ENCODE data around the gene BCL7B.

GRCh38 chr7:73519867-73520672, 37.4 kb downstream of the BCL7B start:
- TF ChIP-seq, protein P1, sequence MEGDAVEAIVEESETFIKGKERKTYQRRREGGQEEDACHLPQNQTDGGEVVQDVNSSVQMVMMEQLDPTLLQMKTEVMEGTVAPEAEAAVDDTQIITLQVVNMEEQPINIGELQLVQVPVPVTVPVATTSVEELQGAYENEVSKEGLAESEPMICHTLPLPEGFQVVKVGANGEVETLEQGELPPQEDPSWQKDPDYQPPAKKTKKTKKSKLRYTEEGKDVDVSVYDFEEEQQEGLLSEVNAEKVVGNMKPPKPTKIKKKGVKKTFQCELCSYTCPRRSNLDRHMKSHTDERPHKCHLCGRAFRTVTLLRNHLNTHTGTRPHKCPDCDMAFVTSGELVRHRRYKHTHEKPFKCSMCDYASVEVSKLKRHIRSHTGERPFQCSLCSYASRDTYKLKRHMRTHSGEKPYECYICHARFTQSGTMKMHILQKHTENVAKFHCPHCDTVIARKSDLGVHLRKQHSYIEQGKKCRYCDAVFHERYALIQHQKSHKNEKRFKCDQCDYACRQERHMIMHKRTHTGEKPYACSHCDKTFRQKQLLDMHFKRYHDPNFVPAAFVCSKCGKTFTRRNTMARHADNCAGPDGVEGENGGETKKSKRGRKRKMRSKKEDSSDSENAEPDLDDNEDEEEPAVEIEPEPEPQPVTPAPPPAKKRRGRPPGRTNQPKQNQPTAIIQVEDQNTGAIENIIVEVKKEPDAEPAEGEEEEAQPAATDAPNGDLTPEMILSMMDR (IDR thresholded peaks at IDR 0.05): no peak
- no peak for TF ChIP-seq POLR2AphosphoS5 (IDR thresholded peaks at IDR 0.05; ENCODE audit: low read depth, low read length)
- TF ChIP-seq, protein P2, sequence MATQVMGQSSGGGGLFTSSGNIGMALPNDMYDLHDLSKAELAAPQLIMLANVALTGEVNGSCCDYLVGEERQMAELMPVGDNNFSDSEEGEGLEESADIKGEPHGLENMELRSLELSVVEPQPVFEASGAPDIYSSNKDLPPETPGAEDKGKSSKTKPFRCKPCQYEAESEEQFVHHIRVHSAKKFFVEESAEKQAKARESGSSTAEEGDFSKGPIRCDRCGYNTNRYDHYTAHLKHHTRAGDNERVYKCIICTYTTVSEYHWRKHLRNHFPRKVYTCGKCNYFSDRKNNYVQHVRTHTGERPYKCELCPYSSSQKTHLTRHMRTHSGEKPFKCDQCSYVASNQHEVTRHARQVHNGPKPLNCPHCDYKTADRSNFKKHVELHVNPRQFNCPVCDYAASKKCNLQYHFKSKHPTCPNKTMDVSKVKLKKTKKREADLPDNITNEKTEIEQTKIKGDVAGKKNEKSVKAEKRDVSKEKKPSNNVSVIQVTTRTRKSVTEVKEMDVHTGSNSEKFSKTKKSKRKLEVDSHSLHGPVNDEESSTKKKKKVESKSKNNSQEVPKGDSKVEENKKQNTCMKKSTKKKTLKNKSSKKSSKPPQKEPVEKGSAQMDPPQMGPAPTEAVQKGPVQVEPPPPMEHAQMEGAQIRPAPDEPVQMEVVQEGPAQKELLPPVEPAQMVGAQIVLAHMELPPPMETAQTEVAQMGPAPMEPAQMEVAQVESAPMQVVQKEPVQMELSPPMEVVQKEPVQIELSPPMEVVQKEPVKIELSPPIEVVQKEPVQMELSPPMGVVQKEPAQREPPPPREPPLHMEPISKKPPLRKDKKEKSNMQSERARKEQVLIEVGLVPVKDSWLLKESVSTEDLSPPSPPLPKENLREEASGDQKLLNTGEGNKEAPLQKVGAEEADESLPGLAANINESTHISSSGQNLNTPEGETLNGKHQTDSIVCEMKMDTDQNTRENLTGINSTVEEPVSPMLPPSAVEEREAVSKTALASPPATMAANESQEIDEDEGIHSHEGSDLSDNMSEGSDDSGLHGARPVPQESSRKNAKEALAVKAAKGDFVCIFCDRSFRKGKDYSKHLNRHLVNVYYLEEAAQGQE (IDR thresholded peaks at IDR 0.05; ENCODE audit: insufficient read depth in 1 of 2, low read depth in 2 of 2, low read length in 1 of 2): no peak

Data from Panc1 (cell line).